Memory B cell (primary cell): ENCODE measurements around the gene HIBCH.
"Not testable (repeated sequence)": the region's sequence is repeated elsewhere in the genome, so short reads cannot be mapped to it uniquely, and the experiment has no call there.

Experiments used
- ATAC-seq: fragments of 150-1000 bp; cut with Tn5 transposase; 2 replicates; pipeline ENCODE4 v1.10.0; 2021; ENCODE audit warnings: low read depth, mild to moderate bottlenecking, moderate library complexity
- DNase-seq, 2 donors: peaks; one replicate each; pipeline ENCODE4 v3.0.0; 2022; ENCODE audit warnings: low spot score in 2 of 2
- H3K27ac Mint-ChIP-seq: one replicate; pipeline ENCODE4 v1.8.0; 2022; ENCODE audit warnings: mild to moderate bottlenecking, moderate library complexity, mixed read lengths
- H3K27me3 Mint-ChIP-seq: one replicate; pipeline ENCODE4 v1.8.0; 2022; ENCODE audit warnings: mixed read lengths
- H3K36me3 Mint-ChIP-seq: one replicate; pipeline ENCODE4 v1.8.0; 2022; ENCODE audit warnings: mild to moderate bottlenecking, mixed read lengths
- H3K4me1 Mint-ChIP-seq: one replicate; pipeline ENCODE4 v1.8.0; 2022; ENCODE audit warnings: mixed read lengths
- H3K4me3 Mint-ChIP-seq: one replicate; pipeline ENCODE4 v1.8.0; 2022; ENCODE audit warnings: mild to moderate bottlenecking, moderate library complexity, mixed read lengths
- H3K9me3 Mint-ChIP-seq: one replicate; pipeline ENCODE4 v1.8.0; 2022; ENCODE audit warnings: mixed read lengths

Gene HIBCH

GRCh38 chr2:190311893-190312634 lies 7.6 kb downstream of the HIBCH start:
- ATAC-seq (no peak), DNase-seq (no peak)
- H3K4me3 Mint-ChIP-seq, result no peak overlapping the region
- H3K9me3 Mint-ChIP-seq, result no peaks in the 10 kb centered on the region
- peaks cover 19% of the 10 kb centered on the region for H3K4me1 Mint-ChIP-seq
- peaks cover 25% of the 10 kb centered on the region for H3K36me3 Mint-ChIP-seq
- no peak overlapping the region for H3K27ac Mint-ChIP-seq
- no peaks in the 10 kb centered on the region for H3K27me3 Mint-ChIP-seq

DNA sequence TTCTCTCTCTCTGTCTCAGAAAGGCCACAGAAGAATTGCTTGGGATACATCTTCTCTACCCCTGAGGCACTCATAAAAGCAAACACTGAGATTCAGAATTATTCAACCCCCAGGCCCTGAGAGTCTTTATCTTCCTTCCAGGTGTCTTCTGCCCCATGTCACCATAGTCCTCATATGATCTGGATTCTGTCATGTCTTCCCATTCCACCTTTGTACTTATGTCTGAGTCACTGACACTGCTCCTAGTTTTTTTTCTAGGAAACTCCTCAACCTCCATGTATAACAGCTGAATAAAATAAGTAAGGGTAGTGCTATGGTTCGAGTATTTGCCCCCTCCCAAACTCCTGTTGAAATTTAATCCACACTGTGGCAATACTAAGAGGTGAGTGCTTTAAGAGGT lies 11.6 kb downstream of the HIBCH start:
- H3K27ac Mint-ChIP-seq, result no peak overlapping the region
- DNase-seq, result no peak
- H3K9me3 Mint-ChIP-seq, result no peaks in the 10 kb centered on the region
- H3K36me3 Mint-ChIP-seq, result peaks cover 40% of the 10 kb centered on the region
- H3K4me3 Mint-ChIP-seq, result no peak overlapping the region
- H3K4me1 Mint-ChIP-seq, result peaks cover 13% of the 10 kb centered on the region
- ATAC-seq, result no peak
- H3K27me3 Mint-ChIP-seq, result no peaks in the 10 kb centered on the region

DNA sequence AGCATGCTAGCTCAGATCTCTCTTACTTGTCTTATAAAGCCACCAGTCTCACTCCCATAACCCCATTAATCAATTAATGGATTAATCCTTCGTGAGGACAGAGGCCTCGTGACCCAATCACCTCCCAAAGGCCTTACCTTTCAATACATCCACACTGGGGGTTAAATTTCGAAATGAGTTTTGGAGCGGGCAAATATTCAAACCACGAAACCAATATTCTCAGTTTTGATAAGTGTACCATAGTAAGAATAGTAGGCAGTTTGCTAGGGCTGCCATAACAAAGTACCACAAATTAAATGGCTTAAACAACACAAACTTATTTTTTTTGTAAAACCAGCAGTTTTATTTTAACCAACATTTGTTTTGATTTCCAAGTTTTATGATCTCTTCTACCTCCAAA lies 15.2 kb downstream of the HIBCH start:
- H3K4me3 Mint-ChIP-seq, result no peak overlapping the region
- ATAC-seq (no peak), DNase-seq (no peak)
- H3K9me3 Mint-ChIP-seq, result peaks cover 4% of the 10 kb centered on the region
- peaks cover 53% of the 10 kb centered on the region for H3K36me3 Mint-ChIP-seq
- H3K27me3 Mint-ChIP-seq, result no peaks in the 10 kb centered on the region
- peaks cover 11% of the 10 kb centered on the region for H3K4me1 Mint-ChIP-seq
- no peak overlapping the region for H3K27ac Mint-ChIP-seq

DNA sequence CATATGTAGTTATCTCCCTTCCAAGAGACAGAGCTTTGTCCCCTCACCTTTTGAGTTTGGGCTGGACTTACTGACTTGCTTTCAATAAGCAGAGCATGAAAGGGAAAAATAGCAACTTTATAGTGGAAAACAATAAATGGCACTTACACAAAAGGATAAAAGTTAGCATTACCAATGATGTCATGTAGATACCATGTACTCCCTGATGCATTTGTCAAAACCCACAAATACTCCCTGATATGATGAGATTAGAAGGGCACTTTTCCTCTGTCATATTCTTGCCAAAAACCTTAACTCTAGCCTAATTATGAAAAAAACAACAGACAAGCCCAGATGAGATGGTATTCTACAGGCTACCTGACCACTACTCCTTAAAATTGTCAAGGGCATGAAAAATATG lies 16.0 kb downstream of the HIBCH start:
- DNase-seq (no peak), ATAC-seq (no peak)
- H3K4me1 Mint-ChIP-seq, result peaks cover 11% of the 10 kb centered on the region
- H3K9me3 Mint-ChIP-seq, result peaks cover 4% of the 10 kb centered on the region
- no peaks in the 10 kb centered on the region for H3K27me3 Mint-ChIP-seq
- H3K36me3 Mint-ChIP-seq, result peaks cover 55% of the 10 kb centered on the region
- no peak overlapping the region for H3K4me3 Mint-ChIP-seq
- H3K27ac Mint-ChIP-seq, result no peak overlapping the region

DNA sequence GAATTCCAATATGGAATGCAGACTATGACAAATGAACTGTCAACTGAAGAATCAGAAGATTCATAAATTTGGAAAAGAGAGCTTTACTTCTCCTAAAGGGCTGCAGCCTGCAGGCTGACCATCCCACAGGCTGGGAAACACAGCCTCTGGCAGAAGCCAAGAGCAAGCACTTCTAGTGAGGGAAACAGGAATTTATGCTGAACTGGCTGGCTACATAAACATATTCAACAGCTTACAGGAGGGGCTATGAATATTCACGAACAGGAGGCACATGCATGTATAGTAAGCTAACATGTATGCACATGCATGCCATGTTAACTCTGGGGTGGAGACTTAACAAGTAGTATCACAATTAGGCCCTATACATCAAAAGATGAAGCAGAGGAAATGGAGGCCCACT lies 17.6 kb downstream of the HIBCH start:
- H3K27ac Mint-ChIP-seq, result no peak overlapping the region
- ATAC-seq (no peak), DNase-seq (no peak)
- peaks cover 61% of the 10 kb centered on the region for H3K36me3 Mint-ChIP-seq
- peaks cover 4% of the 10 kb centered on the region for H3K9me3 Mint-ChIP-seq
- H3K4me1 Mint-ChIP-seq, result peaks cover 8% of the 10 kb centered on the region
- H3K27me3 Mint-ChIP-seq, result no peaks in the 10 kb centered on the region
- no peak overlapping the region for H3K4me3 Mint-ChIP-seq

DNA sequence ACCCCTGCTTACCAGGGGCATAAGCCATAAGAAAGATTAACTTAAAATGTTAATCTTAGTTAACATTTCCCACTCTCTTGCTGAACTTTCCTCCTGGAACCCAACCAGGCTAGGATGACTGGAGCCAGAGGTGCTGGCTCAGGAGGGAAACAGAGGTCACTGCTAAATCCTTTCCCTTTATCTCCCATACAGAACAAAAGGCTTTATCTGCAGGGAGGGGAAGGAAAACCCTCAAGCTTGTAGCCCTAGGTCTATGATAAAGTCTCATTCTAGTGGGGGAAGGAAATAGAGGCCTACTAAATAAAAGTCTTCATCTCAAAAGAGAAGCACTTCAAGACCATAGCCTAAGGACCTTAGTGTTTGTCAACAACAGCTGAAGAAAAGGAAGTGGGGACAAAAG lies 18.6 kb downstream of the HIBCH start:
- ATAC-seq (no peak), DNase-seq (no peak)
- no peaks in the 10 kb centered on the region for H3K27me3 Mint-ChIP-seq
- peaks cover 4% of the 10 kb centered on the region for H3K9me3 Mint-ChIP-seq
- peaks cover 8% of the 10 kb centered on the region for H3K4me1 Mint-ChIP-seq
- no peak overlapping the region for H3K27ac Mint-ChIP-seq
- H3K4me3 Mint-ChIP-seq, result no peak overlapping the region
- peaks cover 59% of the 10 kb centered on the region for H3K36me3 Mint-ChIP-seq

DNA sequence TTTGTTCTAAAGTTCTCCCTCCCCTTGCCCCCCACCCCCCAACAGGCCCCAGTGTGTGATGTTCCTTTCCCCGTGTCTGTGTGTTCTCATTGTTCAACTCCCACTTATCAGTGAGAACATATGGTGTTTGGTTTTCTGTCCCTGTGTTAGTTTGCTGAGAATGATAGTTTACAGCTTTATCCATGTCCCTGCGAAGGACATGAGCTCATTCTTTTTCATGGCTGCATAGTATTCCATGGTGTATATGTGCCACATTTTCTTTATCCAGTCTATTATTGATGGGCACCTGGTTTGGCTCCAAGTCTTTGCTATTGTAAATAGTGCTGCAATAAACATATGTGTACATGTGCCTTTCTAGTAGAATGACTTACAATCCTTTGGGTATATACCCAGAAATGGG lies 21.7 kb downstream of the HIBCH start:
- not testable (repeated sequence) for H3K4me1 Mint-ChIP-seq, ATAC-seq, H3K27ac Mint-ChIP-seq, H3K9me3 Mint-ChIP-seq, H3K4me3 Mint-ChIP-seq, H3K27me3 Mint-ChIP-seq, DNase-seq
- H3K36me3 Mint-ChIP-seq, result peaks cover 49% of the 10 kb centered on the region

DNA sequence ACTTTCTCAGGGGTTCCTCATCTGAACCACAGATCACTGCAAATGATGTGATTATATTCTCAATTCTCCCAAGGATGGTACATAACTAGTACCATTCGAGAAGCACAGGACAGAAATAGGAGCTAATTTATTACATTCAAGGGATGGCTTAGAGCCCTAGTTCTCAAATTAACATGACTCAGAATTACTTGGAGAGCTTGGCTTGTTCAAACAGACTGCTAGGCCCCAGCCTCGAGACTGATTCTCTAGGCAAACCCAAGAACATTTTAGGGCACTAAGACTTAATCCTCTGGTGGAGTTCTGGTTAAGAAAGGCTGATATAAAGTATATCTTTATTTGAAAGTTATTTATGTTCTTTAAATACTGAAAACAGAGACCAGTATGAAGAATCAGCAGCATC lies 35.8 kb downstream of the HIBCH start:
- ATAC-seq (no peak), DNase-seq (no peak)
- H3K9me3 Mint-ChIP-seq, result no peaks in the 10 kb centered on the region
- H3K27ac Mint-ChIP-seq, result no peak overlapping the region
- H3K27me3 Mint-ChIP-seq, result no peaks in the 10 kb centered on the region
- H3K4me1 Mint-ChIP-seq, result no peaks in the 10 kb centered on the region
- peaks cover 40% of the 10 kb centered on the region for H3K36me3 Mint-ChIP-seq
- H3K4me3 Mint-ChIP-seq, result no peak overlapping the region

- peaks cover 33% of the 10 kb centered on the region for H3K36me3 Mint-ChIP-seq
- peaks cover 2% of the 10 kb centered on the region for H3K4me1 Mint-ChIP-seq
- H3K4me3 Mint-ChIP-seq, result no peak overlapping the region
- H3K27me3 Mint-ChIP-seq, result no peaks in the 10 kb centered on the region
- no peaks in the 10 kb centered on the region for H3K9me3 Mint-ChIP-seq
- no peak overlapping the region for H3K27ac Mint-ChIP-seq
- ATAC-seq (no peak), DNase-seq (no peak)
Measured at GRCh38 chr2:190280565-190281350, 38.9 kb downstream of the HIBCH start.

DNA sequence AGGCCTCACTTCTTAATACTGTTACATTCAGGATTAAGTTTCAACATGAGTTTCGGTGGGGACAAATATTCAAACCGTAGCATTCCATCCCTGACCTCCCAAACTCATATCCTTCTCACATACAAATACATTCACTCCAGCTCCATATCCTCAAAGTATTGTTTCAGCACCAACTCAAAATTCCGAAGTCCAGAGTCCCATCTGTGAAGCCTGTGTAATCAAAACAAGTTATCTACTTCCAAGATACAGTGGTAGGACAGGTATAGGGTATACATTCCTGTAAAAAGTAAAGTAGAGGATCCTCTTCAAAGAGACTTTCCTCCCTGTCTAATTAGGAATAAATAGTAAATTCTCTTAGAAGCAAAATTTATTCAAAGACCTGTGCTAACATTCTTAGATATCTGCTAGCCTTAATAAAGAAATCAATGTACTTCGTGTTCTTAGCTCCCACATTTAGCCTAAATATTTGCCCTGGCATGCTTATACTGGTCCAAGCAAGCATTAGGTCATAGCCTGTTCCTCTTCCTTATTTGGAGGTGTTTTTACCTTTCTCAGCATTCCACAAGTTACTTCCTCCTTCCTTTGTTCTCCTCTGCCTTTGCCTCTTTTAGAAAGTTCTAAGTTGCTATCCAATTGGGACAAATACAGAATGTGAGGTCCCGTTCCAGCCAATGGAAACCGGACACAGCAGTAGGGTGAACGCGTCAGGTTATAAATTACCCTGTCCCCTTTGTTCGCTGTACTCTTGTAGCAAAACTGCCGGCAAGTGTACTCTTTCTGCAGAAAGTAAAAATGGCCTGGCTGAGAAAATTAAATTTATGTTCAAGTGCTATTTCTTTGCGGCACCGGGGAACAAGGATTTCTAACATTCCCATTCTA lies 40.1 kb downstream of the HIBCH start:
- H3K27me3 Mint-ChIP-seq, DNase-seq, H3K9me3 Mint-ChIP-seq, H3K4me1 Mint-ChIP-seq, ATAC-seq, H3K27ac Mint-ChIP-seq, H3K4me3 Mint-ChIP-seq: not testable (repeated sequence)
- H3K36me3 Mint-ChIP-seq, result peaks cover 33% of the 10 kb centered on the region

DNA sequence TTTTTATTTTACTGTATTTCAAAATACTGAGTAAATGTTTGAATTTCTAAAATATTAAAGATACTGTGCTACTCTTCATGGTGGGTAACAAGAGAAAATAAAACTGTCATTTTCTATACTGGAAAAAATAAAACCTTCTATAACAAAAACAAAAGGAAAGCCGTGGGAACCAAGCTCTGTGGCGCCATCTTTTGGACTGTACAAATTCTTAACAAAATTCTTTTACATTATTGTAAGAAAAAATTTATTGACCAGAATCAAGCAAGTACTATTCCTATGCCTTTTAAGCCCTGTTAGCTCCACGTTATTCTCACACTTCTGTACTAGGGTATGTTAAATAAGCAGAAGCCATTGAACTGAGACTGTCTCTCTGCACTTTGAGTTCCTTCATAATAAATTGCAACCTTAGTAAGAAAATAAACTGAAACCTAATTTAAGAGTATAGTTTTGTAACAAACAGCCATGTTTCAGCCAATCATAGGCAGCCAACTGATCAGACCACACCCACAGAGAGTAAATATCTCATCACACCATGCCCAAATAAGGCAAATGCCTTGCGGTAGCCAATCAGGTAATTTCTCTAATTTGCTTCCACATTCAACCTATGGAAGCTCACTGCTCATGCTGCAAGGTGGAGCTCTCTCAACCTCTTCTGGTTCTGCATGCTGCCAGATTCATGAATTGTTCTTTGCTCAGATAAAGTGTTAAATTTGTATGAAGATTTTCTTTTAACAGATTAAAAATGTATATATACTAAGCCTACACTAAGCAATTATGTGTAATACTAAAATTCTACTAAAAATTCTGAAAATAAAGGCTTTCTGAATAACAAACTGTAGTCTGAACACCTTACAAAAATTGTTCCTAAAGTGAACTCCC lies 42.2 kb downstream of the HIBCH start:
- H3K27me3 Mint-ChIP-seq, result no peaks in the 10 kb centered on the region
- ATAC-seq (peak; percentile 41), DNase-seq (no peak)
- H3K27ac Mint-ChIP-seq, result no peak overlapping the region
- no peaks in the 10 kb centered on the region for H3K9me3 Mint-ChIP-seq
- peaks cover 2% of the 10 kb centered on the region for H3K4me1 Mint-ChIP-seq
- no peak overlapping the region for H3K4me3 Mint-ChIP-seq
- H3K36me3 Mint-ChIP-seq, result peaks cover 34% of the 10 kb centered on the region

- DNase-seq (no peak), ATAC-seq (no peak)
- H3K4me3 Mint-ChIP-seq, result no peak overlapping the region
- H3K36me3 Mint-ChIP-seq, result peaks cover 38% of the 10 kb centered on the region
- peaks cover 2% of the 10 kb centered on the region for H3K9me3 Mint-ChIP-seq
- H3K27me3 Mint-ChIP-seq, result no peaks in the 10 kb centered on the region
- H3K4me1 Mint-ChIP-seq, result peaks cover 6% of the 10 kb centered on the region
- H3K27ac Mint-ChIP-seq, result no peak overlapping the region
Measured at GRCh38 chr2:190272457-190272842, 47.2 kb downstream of the HIBCH start.

- H3K27me3 Mint-ChIP-seq, result no peaks in the 10 kb centered on the region
- H3K4me1 Mint-ChIP-seq, result peaks cover 6% of the 10 kb centered on the region
- no peak overlapping the region for H3K4me3 Mint-ChIP-seq
- peaks cover 2% of the 10 kb centered on the region for H3K9me3 Mint-ChIP-seq
- H3K36me3 Mint-ChIP-seq, result peaks cover 38% of the 10 kb centered on the region
- ATAC-seq, result no peak
- H3K27ac Mint-ChIP-seq, result no peak overlapping the region
- no peak for DNase-seq
Measured at GRCh38 chr2:190271783-190272456, 47.7 kb downstream of the HIBCH start.
